Hematopoietic multipotent progenitor cell (in vitro differentiated cells): ENCODE data around the gene ACADS. TPM values are rescaled to one million over a fixed set of nuclear protein-coding genes. Genes with fewer than 3 reads are reported as not detected.
A peak's percentile ranks its signal among the peaks of the same experiment; 100 is the strongest.

ENCODE experiments used
- DNase-seq, 3 donors: peaks; one replicate each; pipeline ENCODE4 v3.0.0-alpha.2; 2011 to 2015; ENCODE audit warnings: low read depth in 2 of 3, low spot score in 2 of 3
- total RNA-seq: library from RNA; depleted of rRNA; stranded (reverse); fragments of >200 nt; gene quantifications from one replicate; pipeline ENCODE4 v1.2.3, GENCODE V29; 2012

The ACADS gene
- 33.1 TPM for total RNA-seq

- peak; percentile 70 to 87 (median 86) for DNase-seq
These were observed at the start of gene ACADS for GRCh38 chr12:120725659-120726509. Gene ACADS (plus strand): TSS chr12:120725826. CDS start chr12:120725886, 60 bp downstream.

GRCh38 chr12:120677765-120678473, 47.7 kb upstream of the ACADS start:
- DNase-seq: peak in 1 of 3 donors; percentile 21

- DNase-seq: no peak
These were observed 47.1 kb upstream of the ACADS start for GRCh38 chr12:120678572-120678971.

GRCh38 chr12:120680165-120680738, 45.4 kb upstream of the ACADS start:
- no peak for DNase-seq

- DNase-seq: no peak
These were observed 41.1 kb upstream of the ACADS start for GRCh38 chr12:120684523-120684932.

GRCh38 chr12:120685522-120685921, 40.1 kb upstream of the ACADS start:
- no peak for DNase-seq

GRCh38 chr12:120686151-120686689, 39.4 kb upstream of the ACADS start:
- DNase-seq: peak; percentile 95 to 99 (median 98)

GRCh38 chr12:120686690-120687577, 38.7 kb upstream of the ACADS start, which contains the start of gene MLEC:
Gene MLEC (plus strand): TSS chr12:120687149. CDS start chr12:120687297, 148 bp downstream.
- DNase-seq: peak; percentile 95 to 99 (median 98)

- peak in 1 of 3 donors; percentile 23 for DNase-seq
These were observed 37.9 kb upstream of the ACADS start for GRCh38 chr12:120687578-120688289.

GRCh38 chr12:120688527-120689071, 37.0 kb upstream of the ACADS start:
- peak in 2 of 3 donors; percentile 35 to 62 for DNase-seq

- DNase-seq: no peak
These were observed 36.1 kb upstream of the ACADS start for GRCh38 chr12:120689397-120690082.

GRCh38 chr12:120690083-120690450, 35.6 kb upstream of the ACADS start:
- no peak for DNase-seq

GRCh38 chr12:120690978-120691377, 34.6 kb upstream of the ACADS start:
- DNase-seq: no peak

- no peak for DNase-seq
These were observed 33.0 kb upstream of the ACADS start for GRCh38 chr12:120692524-120693033.

GRCh38 chr12:120693848-120694247, 31.8 kb upstream of the ACADS start:
- DNase-seq: no peak

- DNase-seq: no peak
These were observed 29.0 kb upstream of the ACADS start for GRCh38 chr12:120696626-120697025.

- no peak for DNase-seq
These were observed 28.3 kb upstream of the ACADS start for GRCh38 chr12:120697344-120697743.

GRCh38 chr12:120698665-120699064, 27.0 kb upstream of the ACADS start:
- DNase-seq: no peak
